ENCODE measurements around the gene CLEC16A.

CLEC16A gene

DNA sequence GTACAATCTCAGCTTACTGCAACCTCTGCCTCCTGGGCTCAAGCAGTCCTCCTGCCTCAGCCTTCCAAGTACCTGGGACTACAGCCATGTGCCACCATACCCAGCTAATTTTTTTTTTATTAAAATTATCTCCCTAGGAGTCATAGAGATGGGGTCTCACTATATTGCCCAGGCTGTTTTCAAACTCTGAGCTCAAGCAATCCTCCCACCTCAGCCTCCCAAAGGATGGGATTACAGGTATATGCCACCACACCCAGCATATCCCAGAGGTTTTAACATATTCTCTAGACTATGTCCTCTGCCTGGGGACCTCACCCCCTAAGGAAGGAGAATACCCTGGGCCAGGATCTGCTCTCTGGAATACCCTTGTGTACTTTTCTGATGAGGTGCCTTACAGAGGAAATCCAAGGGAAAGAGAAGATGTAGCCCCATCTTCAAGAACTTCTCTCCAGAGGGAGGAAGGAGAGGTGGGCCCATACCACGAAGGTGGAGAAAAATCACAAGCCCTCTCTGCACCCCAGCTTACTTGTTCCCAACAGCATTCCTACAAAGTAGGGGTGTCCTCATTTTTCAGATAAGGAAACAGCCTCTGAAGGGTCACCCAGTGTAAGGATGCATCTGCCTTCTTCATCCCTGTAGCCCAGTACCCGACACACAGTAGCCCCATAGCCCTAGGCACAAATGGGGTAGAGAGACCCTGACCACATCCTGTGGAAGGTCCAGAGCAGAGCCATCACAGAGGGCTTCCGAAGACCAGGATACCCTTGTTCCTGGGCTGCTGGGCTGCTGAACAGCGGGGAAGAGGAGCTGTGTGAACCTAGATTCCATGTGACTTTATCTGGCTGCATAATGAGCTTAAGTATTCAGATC lies 160.0 kb downstream of the CLEC16A start:
- no peak for DNase-seq

DNA sequence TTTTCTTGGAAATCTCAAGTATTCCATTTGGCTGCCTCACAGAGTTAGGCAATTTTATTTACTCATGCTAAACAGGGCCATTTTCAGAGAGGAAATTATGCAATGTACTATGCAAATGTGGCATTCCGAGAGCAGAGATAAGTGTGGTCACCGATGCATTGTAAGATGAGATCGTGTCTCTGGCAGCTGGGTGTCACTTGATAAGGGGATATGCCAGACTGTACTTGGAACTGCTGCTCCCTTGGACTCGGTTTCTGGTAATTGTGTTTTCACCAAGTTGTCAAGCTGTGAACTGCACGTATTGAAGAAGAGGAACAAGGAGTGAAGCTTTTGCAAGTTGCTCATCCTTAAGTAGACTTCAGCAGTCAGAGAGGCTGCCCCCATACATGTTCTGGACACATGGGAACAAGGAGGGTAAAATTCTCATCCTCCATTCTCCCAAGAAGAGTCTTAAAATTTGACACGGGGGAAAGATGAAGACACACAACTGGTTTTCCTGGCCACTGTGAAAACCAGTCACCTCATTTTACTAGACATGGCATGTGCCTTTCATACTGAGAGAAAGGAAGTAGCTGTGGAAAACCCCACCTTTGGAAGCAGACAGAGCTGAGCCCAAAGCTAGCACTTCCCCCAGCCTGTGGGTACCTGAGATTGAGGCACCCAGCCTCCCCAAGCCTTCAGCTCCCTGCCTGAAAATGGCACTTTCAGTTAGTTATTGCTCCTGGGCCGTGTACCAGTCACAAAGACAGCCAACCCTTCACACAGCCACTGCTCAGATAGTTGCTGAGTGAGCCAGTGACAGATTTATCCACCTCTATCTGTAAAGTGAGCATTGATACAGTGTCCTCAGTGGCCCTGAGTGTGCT lies 160.9 kb downstream of the CLEC16A start:
- DNase-seq, result peak; percentile 87 to 96

DNA sequence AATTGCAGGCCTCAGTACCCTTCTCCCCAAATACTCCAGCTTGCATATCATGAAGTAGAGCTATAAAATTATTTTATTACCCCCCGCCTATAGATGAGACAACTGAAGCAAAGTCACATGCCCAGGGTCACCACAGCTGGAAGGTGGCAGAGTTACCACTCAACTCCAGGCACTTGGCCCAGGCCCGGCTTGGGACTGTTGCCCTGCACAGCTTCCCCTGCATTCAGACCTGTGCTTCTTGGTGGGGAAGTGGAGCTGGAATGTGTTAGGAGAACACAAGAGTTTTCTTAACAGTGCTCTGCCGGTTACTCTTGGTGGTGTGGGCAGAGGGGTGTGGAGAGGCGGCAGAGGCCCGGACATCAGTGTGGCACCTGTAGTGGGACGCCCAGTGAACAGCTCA lies 162.4 kb downstream of the CLEC16A start:
- no peak for DNase-seq

DNA sequence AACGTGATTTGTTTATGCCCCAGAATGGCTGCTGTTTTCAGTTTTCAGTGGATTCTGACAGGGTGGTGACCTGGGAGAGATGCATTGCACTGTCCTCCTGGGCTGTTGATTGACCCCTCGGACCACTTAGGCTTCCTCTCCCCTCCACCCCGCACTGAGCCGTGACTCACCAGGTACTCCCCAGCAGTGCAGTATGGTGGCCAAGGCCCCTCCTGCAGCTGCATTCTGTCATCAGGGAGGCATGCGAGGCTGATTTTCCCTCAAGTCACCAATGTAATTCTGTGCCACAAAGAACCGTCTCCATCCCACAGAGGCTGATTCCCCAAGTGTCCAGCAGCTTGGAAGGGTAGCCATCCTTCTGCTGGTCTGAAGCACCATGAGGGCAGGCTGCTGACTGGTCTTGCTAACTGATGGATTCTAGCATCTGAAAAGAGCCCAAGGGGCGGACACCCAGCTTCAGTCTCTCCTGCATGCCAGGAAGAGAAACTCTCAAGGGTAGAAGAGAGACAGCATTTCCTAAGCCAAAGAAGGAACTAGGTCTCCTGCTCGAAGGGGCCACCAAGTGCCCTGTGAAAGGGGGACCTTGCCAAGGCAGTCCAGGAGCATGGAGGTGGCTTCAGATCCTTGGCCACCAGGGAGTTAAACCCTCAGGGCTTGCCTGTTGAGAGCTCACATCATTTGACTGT lies 163.6 kb downstream of the CLEC16A start:
- no peak for DNase-seq

DNA sequence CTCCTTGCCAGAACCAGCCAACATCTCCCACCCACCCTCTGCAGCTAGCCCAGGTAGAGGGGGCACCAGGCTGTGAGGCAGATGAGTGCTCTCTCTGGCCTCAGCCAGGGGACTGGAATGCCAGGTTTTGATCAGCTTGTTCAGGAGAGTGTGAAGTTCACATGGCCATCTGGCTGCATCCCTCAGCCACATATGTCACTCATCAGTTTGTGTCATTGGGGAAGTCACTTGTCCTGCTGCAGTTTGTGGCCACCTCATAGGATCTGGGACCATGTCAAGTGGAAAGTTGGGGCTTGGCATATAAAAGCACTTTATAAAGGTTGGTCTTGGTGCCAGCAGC lies 164.1 kb downstream of the CLEC16A start:
- peak; percentile 64 to 89 for DNase-seq

DNA sequence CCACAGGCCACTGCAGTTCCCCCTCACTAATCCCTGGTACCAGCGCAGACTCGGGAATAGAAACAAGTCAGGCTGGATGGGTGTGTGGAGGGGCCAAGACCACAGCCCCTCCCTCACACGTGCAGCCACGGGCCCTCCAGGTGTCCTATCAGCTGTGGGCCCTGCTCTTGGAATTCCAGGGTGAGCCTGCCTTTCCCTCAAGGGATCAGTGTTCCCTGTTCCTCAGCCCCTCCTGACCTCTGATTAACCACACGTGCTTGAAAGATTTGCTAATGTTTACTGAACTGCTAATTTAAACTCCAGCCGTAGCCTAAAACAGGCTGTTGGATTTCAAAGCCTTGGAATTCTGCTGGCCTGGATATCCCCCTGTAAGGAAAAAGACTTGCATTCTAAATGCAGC lies 165.2 kb downstream of the CLEC16A start:
- no peak for DNase-seq

DNA sequence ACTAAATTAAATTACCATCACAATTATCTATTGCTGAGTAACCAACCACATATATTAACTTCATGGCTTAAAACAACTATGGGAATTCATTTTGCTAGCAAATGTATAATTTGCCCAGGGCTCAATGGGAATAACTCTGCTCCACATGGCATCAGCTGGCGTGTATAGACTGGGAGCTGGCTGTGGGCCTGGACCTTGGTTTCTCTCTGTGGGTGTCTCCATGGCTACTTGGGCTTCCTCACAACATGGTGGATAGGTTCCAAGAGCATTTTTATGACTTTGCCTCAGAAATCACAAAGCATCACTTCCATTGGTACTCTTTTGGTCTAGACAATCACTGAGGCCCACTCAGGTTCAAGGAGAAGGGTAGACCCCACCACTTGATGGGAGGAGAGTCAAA lies 166.8 kb downstream of the CLEC16A start:
- no peak for DNase-seq

DNA sequence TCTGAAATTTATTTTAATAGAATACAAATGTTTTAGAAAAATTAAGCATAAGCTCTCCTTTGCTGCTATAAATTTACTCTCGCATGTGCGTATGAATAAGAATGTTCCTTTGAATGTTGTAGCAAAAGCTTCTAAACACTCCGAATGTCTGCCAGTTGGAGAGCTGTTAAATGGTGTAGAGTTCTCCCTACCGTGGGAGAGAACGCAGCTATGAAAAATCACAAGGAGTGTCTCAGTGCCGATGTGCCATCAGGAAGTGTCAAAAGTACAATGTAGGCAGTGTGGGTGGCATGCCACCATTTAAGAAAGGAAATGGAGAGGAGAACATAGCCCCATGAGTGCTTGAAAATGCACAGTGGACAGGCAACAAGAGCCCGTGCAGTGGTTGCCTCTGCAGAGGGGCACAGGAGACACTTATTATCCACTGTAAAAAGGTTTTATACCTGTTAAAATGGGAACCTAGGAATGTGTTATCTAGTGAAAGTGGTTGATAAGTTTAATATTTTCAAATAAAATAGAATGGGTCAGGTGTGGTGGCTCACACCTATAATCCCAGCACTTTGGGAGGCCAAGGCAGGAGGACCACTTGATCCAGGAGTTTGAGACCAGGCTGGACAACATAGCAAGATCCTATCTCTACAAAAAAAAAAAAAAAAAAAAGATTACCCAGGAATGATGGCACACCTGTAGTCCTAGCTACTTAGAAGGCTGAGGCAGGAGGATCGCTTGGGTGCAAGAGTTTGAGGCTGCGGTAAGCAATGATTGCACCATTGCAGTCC lies 167.7 kb downstream of the CLEC16A start:
- no peak for DNase-seq

DNA sequence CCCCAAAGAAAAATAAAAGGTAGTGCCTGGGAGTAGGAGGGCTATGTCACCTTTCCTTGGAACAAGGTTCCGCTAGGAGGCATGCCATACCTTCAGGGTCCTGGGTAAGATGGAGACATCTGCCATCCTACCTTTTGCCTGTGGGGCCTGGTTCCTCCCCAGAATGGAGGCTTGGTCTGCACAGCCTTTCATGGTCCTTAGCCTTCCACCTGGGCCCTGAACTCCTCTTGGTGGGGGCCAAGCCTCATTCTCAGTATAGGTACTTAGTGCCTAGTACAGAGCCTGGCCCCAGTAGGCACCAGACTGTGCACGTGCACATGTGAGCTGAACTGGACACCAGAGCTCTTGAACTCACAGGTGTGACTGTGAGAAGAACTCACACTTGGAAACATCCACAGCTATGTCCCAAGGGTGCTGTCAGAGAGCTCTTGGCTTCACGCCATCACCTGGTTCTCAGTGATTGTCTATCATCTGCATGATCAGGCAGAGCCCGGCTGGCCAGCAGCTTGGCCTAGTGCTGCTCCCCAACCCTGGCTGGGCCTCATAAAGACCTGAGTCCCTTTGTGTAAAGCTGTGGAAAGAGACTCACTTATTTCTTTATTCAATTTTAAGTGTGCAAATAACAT lies 168.5 kb downstream of the CLEC16A start:
- DNase-seq, result peak in 1 of 2 experiments; percentile 73

DNA sequence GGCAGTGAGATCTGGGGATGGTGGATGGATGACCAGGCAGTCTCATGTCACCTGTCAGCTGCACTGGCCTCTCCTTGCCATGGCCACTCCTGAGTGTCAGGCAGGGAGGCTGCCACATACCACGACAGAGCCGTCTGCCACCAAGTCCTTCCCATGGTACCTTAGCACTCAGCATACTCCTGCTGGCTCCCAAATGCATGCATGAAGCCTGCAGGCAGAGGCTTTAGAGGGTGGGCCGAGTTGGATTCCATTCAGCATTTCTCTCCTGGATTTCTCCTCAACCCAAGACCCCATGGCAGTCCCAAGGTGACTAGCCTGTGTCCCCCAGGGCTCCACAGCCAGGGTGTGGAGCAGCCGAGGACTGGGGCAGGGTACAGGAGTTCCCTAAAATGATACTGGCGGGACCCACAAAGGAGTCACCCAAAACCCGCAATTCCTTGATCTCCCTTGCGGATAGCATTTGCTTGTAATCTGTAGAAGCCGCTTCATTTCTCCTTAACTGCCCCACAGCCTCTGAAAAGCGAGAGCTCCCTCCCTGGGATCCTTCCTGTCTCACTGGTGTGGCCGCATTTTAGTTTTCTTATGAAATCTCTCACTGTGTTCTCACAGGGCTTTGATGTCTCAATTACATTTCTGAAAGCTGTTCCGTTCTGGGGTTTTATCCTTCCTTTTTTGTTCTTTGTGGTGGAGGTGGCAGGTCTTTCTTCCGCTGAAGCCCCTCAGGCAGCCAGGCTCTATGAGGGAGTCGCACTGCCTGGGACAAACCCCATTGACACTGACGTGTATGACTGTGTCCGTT lies 170.2 kb downstream of the CLEC16A start:
- no peak for DNase-seq

DNA sequence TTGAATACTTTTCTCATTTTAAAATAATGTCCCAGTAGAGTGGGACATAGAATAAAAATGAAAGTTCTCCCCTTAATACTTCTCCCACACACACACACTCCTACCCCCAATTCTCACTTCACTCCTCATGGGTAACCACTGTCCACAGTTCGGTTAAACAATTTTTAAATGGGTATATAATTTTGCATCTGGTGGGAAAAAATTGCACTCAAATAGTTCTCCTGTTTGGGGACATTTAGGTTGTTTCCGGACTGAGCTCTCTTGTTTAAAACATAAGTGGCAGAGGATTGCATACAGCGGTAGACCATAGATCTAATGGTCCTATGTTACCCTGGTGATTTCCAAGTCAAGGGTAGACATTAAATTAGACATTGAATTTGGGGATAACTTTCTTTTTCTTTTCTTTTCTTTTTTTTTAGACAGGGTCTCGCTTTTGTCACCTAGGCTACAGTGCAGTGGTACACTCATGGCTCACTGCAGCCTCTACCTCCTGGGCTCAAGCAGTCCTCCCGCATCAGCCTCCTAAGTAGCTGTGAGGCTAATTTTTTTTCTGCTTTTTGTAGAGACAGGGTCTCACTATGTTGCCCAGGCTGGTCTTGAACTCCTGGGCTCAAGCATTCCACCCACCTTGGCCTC lies 173.3 kb downstream of the CLEC16A start:
- DNase-seq, result no peak

DNA sequence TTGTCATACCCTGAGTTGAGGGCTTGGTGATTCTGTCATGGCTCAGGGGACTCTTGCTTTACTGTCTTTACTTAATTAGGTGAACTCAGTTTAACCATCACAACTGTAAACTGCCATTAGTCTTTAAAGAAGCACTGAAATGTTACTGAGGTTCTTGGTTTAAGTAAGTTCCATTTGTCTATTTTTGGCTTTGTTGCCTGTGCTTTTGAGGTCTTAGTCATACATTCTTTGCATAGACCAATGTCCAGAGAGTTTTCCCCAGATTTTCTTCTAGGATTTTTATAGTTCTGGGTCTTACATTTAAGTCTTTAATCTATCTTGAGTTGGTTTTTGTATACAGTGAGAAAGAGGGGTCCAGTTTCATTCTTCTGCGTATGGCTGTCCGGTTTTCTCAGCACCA lies 174.1 kb downstream of the CLEC16A start:
- no peak for DNase-seq

DNA sequence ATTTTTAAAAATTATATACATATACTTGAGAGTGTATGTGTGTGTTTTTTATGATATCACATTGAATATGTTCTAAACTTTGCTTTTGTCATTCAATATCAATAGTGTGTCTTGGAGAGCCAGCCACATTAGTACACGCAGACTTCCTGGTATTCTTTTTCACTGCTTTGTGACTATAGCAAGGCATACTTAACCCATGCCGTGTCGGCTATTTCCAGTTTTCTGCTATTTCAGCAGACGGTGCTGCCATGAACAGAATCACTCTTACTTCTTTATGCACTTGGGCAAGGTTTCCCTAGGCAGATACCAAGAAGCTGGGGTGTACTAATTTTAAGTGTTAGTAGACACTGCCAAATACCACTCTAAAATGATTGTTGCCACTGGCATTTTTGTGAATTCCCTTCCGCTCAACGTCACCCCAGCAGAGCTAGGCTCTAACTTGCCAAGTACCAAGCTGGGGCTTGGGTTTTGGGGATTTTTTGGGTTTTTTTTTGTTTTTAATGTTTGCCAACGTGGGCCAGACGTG lies 176.8 kb downstream of the CLEC16A start:
- DNase-seq, result no peak

DNA sequence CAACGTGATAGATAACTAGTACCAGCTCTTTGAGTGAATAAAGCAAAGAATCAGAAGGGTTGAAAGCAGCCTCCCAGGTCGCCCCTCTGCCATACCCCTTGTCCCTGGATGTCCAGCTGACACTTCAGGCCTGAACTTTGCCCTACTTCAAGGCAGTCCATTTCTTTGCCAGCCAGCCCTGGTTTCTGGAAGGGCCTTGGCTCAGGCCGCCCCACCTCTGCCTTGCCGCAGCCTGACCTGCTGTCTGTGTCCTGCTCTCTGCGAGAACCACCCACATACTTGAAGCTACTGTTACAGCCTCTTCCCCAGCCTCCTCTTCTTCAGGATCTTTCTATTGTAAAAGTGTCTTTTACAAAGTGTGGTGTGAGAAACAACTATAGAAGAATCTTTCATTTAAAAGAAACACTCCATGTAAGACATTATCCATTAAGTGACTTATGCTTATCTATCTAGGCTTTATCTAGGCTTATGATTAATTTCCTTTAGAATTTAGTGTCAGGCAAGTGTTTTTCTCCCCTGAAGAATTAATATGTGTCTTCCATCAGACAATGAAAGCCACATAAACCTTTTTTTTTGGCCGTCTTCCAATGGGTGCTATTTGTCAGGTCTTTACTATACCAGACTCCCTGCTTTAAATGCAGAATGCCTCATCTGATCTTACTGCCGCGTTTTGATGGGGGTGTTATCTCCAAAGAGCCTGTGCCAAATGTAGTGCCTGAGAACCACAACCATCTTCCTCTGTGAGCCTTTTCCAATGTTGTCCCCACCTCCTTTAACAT lies 177.7 kb downstream of the CLEC16A start:
- no peak for DNase-seq

DNA sequence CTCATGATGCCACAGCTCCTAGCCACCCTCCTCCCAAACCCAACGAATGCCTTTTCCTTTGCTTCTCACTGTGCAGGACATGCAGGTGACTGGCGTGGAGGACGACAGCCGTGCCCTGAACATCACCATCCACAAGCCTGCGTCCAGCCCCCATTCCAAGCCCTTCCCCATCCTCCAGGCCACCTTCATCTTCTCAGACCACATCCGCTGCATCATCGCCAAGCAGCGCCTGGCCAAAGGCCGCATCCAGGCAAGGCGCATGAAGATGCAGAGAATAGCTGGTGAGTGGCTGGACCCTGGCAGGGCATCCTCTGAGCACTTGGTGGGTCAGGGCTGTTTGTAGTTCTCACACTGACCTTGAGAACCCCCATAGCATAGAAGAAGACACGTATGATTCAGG lies 179.3 kb downstream of the CLEC16A start:
- DNase-seq, result no peak

DNA sequence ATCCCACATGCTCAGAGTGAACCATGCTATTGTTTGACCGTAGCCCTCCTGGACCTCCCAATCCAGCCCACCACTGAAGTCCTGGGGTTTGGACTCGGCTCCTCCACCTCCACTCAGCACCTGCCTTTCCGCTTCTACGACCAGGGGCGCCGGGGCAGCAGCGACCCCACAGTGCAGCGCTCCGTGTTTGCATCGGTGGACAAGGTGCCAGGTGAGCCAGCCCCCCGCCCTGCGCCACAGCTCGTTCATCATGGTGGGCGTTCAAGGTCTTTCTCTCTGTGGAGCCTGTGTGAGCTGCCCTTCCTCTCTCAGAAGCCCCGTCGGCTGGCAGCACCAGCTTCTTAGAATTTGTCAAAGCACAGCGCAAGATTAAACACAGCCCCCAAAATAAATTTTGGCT lies 181.6 kb downstream of the CLEC16A start:
- DNase-seq, result no peak

DNA sequence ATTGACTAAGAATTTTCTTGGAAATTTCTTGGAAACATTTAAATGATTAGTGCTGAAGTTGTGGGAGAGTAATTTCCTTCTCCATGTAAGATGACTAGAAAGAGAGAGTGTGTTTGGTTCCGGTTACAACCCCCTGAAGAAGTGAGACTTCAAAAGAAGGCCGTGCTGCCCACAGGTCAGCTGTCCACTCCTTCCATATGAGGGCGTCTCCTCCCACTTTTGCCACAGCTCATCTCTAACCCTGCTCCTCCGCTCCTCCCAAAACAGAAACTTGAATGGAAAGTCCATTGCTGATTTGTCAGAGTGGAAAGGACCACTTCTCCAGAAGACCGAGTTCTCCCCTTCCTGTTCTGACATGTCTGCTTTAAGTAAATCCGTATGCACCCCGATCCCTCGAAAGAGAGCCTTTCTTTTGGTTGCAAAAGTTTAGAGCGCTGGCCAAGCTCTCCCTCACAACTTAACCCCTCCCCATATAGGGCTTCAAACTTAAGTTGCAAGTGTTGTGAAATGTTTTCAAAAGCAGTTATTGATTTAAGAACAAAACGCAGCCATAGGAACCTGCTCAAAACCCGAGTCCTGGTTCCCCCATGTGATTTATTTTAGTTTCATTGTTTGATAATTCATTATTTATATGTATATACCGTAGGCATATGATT lies 182.2 kb downstream of the CLEC16A start:
- DNase-seq, result no peak

DNA sequence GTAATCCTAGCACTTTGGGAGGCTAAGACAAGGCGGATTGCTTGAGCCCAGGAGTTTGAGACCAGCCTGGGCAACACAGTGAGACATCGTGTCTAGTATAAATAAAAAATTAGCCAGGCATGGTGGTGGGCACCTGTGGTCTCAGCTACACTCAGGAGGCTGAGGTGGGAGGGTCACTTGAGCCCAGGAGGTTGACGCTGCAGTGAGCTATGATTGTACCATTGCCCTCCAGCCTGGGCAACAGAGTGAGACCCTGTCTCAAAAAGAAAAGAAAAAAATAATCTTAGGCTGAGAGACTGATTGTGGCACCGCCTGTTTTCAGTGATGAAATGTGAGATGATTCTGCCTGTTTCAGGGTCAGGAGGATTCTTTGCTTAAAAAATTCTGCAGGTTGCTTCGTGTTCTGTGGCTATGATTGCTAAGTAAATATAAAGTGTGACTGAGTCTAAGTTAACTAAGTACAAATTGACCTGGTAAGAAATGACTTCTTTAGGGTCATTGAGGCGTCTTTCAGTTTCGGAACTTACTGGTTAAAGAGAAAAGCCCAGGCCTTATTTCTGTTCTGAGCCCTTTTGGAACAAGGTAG lies 183.3 kb downstream of the CLEC16A start:
- no peak for DNase-seq
